A549 (cell line): ENCODE measurements around the gene CNNM3. TPM values are rescaled to one million over a fixed set of nuclear protein-coding genes. Genes with fewer than 3 reads are reported as not detected.
"Not testable (repeated sequence)": the region's sequence is repeated elsewhere in the genome, so short reads cannot be mapped to it uniquely, and the experiment has no call there.

Experiments used
- ATAC-seq, 2 experiments: fragments of 200-7000 bp in 1 of 2; fragments of >200 bp in 1 of 2; cut with Nextera tagmentation in 1 of 2; cut with Tn5 transposase in 1 of 2; 3 replicates each; pipeline versions ENCODE4 v1.8.0 to v1.9.1; 2018 to 2020; ENCODE audit warnings: mild to moderate bottlenecking in 1 of 2, moderate library complexity in 1 of 2
- CTCF ChIA-PET: fragments of 300-600 bp; sonication (Branson Sonifier 250); formaldehyde crosslinking; extraction: SDS; loops from one replicate; lab custom pipeline; 2021; ENCODE audit warnings: antibody characterized with exemption, inconsistent platforms; lab: Yijun Ruan, JAX
- POLR2A ChIA-PET: fragments of 350-600 bp; formaldehyde crosslinking; extraction: SDS; loops from one replicate; lab custom pipeline; 2021; ENCODE audit warnings: antibody characterized with exemption, inconsistent platforms; lab: Yijun Ruan, JAX
- DNase-seq, 2 experiments: peaks; one replicate each; pipeline versions ENCODE4 v3.0.0 to v3.0.0-alpha.2; 2011 to 2016; ENCODE audit warnings: low read depth in 1 of 2, low spot score in 1 of 2
- FAIRE-seq: peaks from 2 replicates; lab custom pipeline; 2011; peaks lifted over from hg19 to GRCh38; lab: Jason Lieb, UNC
- H3K27ac ChIP-seq, 2 experiments: fragments of >200 bp; sonication (Bioruptor Twin); formaldehyde crosslinking; 3 replicates each; pipeline ENCODE4 v1.5.1; 2016 to 2017
- H3K4me1 ChIP-seq: fragments of >200 bp; sonication (Bioruptor Twin); formaldehyde crosslinking; 3 replicates; pipeline ENCODE4 v1.6.1; 2016
- H3K4me2 ChIP-seq: fragments of >200 bp; sonication (Bioruptor Twin); formaldehyde crosslinking; 3 replicates; pipeline ENCODE4 v1.6.1; 2016
- H3K4me3 ChIP-seq: fragments of >200 bp; sonication (Bioruptor Twin); formaldehyde crosslinking; 3 replicates; pipeline ENCODE4 v1.5.1; 2016
- H3K9me3 ChIP-seq: fragments of >200 bp; sonication (Bioruptor Twin); formaldehyde crosslinking; 3 replicates; pipeline ENCODE4 v1.6.1; 2016
- BCL3 ChIP-seq: fragments of >200 bp; sonication (Bioruptor Twin); formaldehyde crosslinking; IDR thresholded peaks from 3 replicates; pipeline ENCODE4 v1.6.1; 2016
- BHLHE40 ChIP-seq: IDR thresholded peaks from 2 replicates; pipeline ENCODE4 v1.6.1; 2012; ENCODE audit warnings: low read depth, low read length, inconsistent platforms
- CBX8 ChIP-seq: fragments of 200-600 bp; sonication (generic); IDR thresholded peaks from 2 replicates; pipeline ENCODE4 v1.6.1; 2016
- CEBPB ChIP-seq, 2 experiments: fragments of >200 bp in 1 of 2; sonication (Bioruptor Twin) in 1 of 2; formaldehyde crosslinking in 1 of 2; IDR thresholded peaks; 2 replicates each; pipeline ENCODE4 v1.6.1; 2012 to 2016
- CHD2 ChIP-seq: fragments of 150-350 bp; IDR thresholded peaks from 2 replicates; pipeline ENCODE4 v1.6.1; 2014; ENCODE audit warnings: low read length; ENCODE audit not compliant: partially characterized antibody
- CTCF ChIP-seq: fragments of >200 bp; sonication (Bioruptor Twin); formaldehyde crosslinking; IDR thresholded peaks from 3 replicates; pipeline ENCODE4 v1.5.1; 2016
- FOXS1 ChIP-seq: fragments of 250-450 bp; sonication (Bioruptor Pico); IDR thresholded peaks from 2 replicates; pipeline ENCODE4 v1.5.0; 2020; ENCODE audit warnings: mild to moderate bottlenecking, moderate library complexity
- GATA3 ChIP-seq: IDR thresholded peaks from 2 replicates; pipeline ENCODE4 v1.6.1; 2012; ENCODE audit warnings: borderline replicate concordance
- HDAC2 ChIP-seq: fragments of 200-600 bp; sonication (generic); IDR thresholded peaks from 2 replicates; pipeline ENCODE4 v1.6.1; 2016
- HEYL ChIP-seq: fragments of 250-450 bp; sonication (Bioruptor Pico); IDR thresholded peaks from 2 replicates; pipeline ENCODE4 v1.8.0; 2021; ENCODE audit warnings: mild to moderate bottlenecking, moderate library complexity
- HOXA7 ChIP-seq: fragments of 250-450 bp; sonication (Bioruptor Pico); IDR thresholded peaks from 2 replicates; pipeline ENCODE4 v1.5.0; 2020; ENCODE audit warnings: mild to moderate bottlenecking, moderate library complexity
- HOXB5 ChIP-seq: fragments of 250-450 bp; sonication (Bioruptor Pico); IDR thresholded peaks from 2 replicates; pipeline ENCODE4 v1.5.0; 2020; ENCODE audit warnings: mild to moderate bottlenecking, moderate library complexity
- JUNB ChIP-seq: fragments of >200 bp; sonication (Bioruptor Twin); formaldehyde crosslinking; IDR thresholded peaks from 2 replicates; pipeline ENCODE4 v1.6.1; 2016
- MAFK ChIP-seq: fragments of 450-650 bp; IDR thresholded peaks from 2 replicates; pipeline ENCODE4 v1.6.1; 2014; ENCODE audit not compliant: partially characterized antibody
- MAZ ChIP-seq: fragments of 150-350 bp; IDR thresholded peaks from 2 replicates; pipeline ENCODE4 v1.6.1; 2014; ENCODE audit warnings: antibody characterized with exemption, low read depth, low read length, borderline replicate concordance
- MYC ChIP-seq: IDR thresholded peaks from 2 replicates; pipeline ENCODE4 v1.6.1; 2012; ENCODE audit warnings: mild to moderate bottlenecking, inconsistent platforms, low read length, improper control_type of control experiment, borderline replicate concordance
- PBX3 ChIP-seq: IDR thresholded peaks from 2 replicates; pipeline ENCODE4 v1.6.1; 2012
- RARB ChIP-seq: fragments of 250-450 bp; sonication (Bioruptor Pico); IDR thresholded peaks from 2 replicates; pipeline ENCODE4 v1.8.0; 2021; ENCODE audit warnings: mild to moderate bottlenecking, moderate library complexity
- RCOR1 ChIP-seq: fragments of 150-350 bp; IDR thresholded peaks from 2 replicates; pipeline ENCODE4 v1.6.1; 2014; ENCODE audit warnings: antibody characterized with exemption, low read length, low read depth
- RFX5 ChIP-seq: fragments of 450-650 bp; IDR thresholded peaks from 2 replicates; pipeline ENCODE4 v1.7.1; 2014; ENCODE audit warnings: antibody characterized with exemption, mild to moderate bottlenecking, moderate library complexity
- RNF2 ChIP-seq: fragments of 200-600 bp; sonication (generic); IDR thresholded peaks from 2 replicates; pipeline ENCODE4 v1.6.1; 2016; ENCODE audit warnings: low read depth, mild to moderate bottlenecking, antibody characterized with exemption, moderate library complexity, borderline replicate concordance
- TFCP2L1 ChIP-seq: fragments of 250-450 bp; sonication (Bioruptor Pico); IDR thresholded peaks from 2 replicates; pipeline ENCODE4 v1.5.0; 2021; ENCODE audit warnings: mild to moderate bottlenecking
- TP53 ChIP-seq: fragments of 250-450 bp; sonication (Bioruptor Pico); IDR thresholded peaks from 2 replicates; pipeline ENCODE4 v1.5.0; 2021; ENCODE audit warnings: mild to moderate bottlenecking, moderate library complexity
- ZC3H11A ChIP-seq: fragments of 450-650 bp; IDR thresholded peaks from 2 replicates; pipeline ENCODE4 v1.6.1; 2014; ENCODE audit warnings: antibody characterized with exemption, mild to moderate bottlenecking
- ZSCAN20 ChIP-seq: fragments of 250-450 bp; sonication (Bioruptor Pico); IDR thresholded peaks from 2 replicates; pipeline ENCODE4 v1.8.0; 2022; ENCODE audit warnings: mild to moderate bottlenecking, moderate library complexity
- WGBS: methylation state at CpG from one replicate; pipeline ENCODE4 v1.1.6; 2017; ENCODE audit errors: missing lambda C conversion rate; 5-methylcytosine and 5-hydroxymethylcytosine counted together
- polyA plus RNA-seq, 4 experiments: library from polyadenylated mRNA; depleted of rRNA in 3 of 4; stranded (reverse); fragments of >200 nt; fragmentation: RNase III in 1 of 4; extraction: RNeasy Plus Mini Kit Qiagen cat#74134 plus additional on column Dnase treatment in 1 of 4; gene quantifications; 2 replicates in 3 of 4; 3 replicates in 1 of 4; pipeline ENCODE4 v1.2.3, GENCODE V29; 2011 to 2017

The CNNM3 gene
- polyA plus RNA-seq, 2 of the 4 experiments (the other 2 are of a cell fraction): 11.8 to 14.1 TPM

GRCh38 chr2:96795076-96795475, 21.0 kb upstream of the CNNM3 start:
- ATAC-seq: no peak
- Histone ChIP-seq H3K4me2 (no peak overlapping the region), H3K9me3 (no peaks in the 10 kb centered on the region), H3K27ac (no peak overlapping the region), H3K4me3 (no peak overlapping the region), H3K4me1 (no peaks in the 10 kb centered on the region)
- DNase-seq: no peak
- FAIRE-seq: no peak
- WGBS: 90% methylated on average over 6 of the region's 6 CpGs
- ChIA-PET CTCF (no interaction called here), POLR2A (no interaction called here)
- no peak for TF ChIP-seq HEYL (CRISPR knock-in tag)
- no peak for TF ChIP-seq JUNB
- TF ChIP-seq MYC: no peak
- no peak for TF ChIP-seq FOXS1 (CRISPR knock-in tag)
- TF ChIP-seq CEBPB (IDR thresholded peaks at IDR 0.05): no peak
- TF ChIP-seq RFX5: no peak
- no peak for TF ChIP-seq MAZ
- no peak for TF ChIP-seq BHLHE40

- H3K4me2 ChIP-seq, H3K9me3 ChIP-seq, DNase-seq, H3K4me3 ChIP-seq, FAIRE-seq, H3K27ac ChIP-seq, POLR2A ChIA-PET, ATAC-seq, H3K4me1 ChIP-seq: not testable (repeated sequence)
- CTCF ChIA-PET: interaction anchor here (3.0 to 6.0 kb wide), 2 partner anchors 13 to 245 kb away, joined by 10 to 81 read pairs; no protein-coding TSS in a partner anchor
- 82% methylated on average over 6 of the region's 6 CpGs for WGBS
Measured at GRCh38 chr2:96796497-96796896, 19.6 kb upstream of the CNNM3 start.

GRCh38 chr2:96797066-96797625, 18.9 kb upstream of the CNNM3 start:
- CTCF ChIA-PET: interaction anchor here (0.6 to 6.0 kb wide), 6 partner anchors 11 to 246 kb away, joined by 3 to 81 read pairs (median 6); partner anchors contain the start of gene CNNM4
- H3K4me2 ChIP-seq: no peak overlapping the region
- no peak for ATAC-seq
- H3K9me3 ChIP-seq: no peaks in the 10 kb centered on the region
- H3K4me3 ChIP-seq: no peak overlapping the region
- POLR2A ChIA-PET: interaction anchor here (0.7 kb wide), 1 partner anchor 37 kb away, joined by 3 read pairs; the partner anchor contains the start of gene CNNM4
- H3K27ac ChIP-seq: no peak overlapping the region
- DNase-seq: no peak
- peaks cover 7% of the 10 kb centered on the region; the same call in 1 of the 3 replicates for H3K4me1 ChIP-seq
- whole genome bisulfite sequencing: 90% methylated on average over 15 of the region's 23 CpGs
- TF ChIP-seq RNF2: no peak
- no peak for TF ChIP-seq GATA3
- TF ChIP-seq CHD2: no peak
- no peak for TF ChIP-seq ZSCAN20
- TF ChIP-seq ZC3H11A: no peak
- TF ChIP-seq HDAC2: no peak
- TF ChIP-seq TFCP2L1 (CRISPR knock-in tag): no peak
- no peak for TF ChIP-seq HOXA7 (CRISPR knock-in tag)
- no peak for TF ChIP-seq CTCF
- no peak for TF ChIP-seq CBX8
- TF ChIP-seq TP53 (CRISPR knock-in tag): no peak
- no peak for TF ChIP-seq BCL3
- TF ChIP-seq MAFK: no peak
- no peak for TF ChIP-seq RARB (CRISPR knock-in tag)
- TF ChIP-seq PBX3: no peak
- TF ChIP-seq RCOR1: no peak
- no peak for TF ChIP-seq HOXB5 (CRISPR knock-in tag)
- FAIRE-seq: no peak
